ENCODE results near the gene SLC22A31. TPM values are rescaled to one million over a fixed set of nuclear protein-coding genes. Genes with fewer than 3 reads are reported as not detected.
"Not testable (repeated sequence)": the region's sequence is repeated elsewhere in the genome, so short reads cannot be mapped to it uniquely, and the experiment has no call there.

The SLC22A31 gene
- polyA plus RNA-seq (2013): 2.1 and 2.2 TPM in 2 replicates

DNA sequence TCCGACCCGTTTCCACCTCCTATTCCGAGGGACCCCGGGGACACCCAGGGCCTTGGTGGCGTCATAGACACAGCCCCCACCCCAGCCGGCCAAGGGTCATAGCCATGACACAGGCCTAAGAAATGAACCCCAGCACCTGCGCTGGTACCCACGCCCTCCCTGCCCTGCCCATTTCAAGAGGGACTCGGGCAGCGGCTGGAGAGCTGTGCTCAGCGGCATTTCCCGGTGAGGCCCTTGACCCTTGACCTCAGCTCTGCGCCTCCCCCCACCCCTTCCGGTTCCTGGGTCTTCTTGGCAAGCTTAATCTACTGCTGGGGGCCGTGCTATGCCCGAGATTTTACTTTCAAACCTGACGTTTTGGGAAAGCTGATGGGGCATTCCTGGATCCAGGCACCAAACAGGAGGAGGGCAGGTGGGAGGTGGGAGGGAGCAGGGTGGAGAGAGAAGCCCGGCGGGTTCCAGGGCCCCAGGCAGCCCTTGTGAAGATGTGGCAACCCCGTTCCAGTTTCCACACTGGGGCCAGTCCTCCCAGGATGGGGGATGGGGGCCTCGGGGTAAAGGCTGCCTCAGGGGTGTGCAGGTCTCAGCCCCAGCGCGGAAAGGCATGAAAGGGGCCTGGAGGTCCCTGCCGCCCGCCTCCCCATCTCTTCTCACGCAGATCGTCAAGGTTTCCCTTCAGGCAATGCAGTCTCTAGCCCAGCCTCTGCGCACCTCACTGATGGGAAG, at the start of gene SLC22A31:
Gene SLC22A31 (minus strand): TSS at position 414 of the 726 bp plus-strand sequence. CDS start 36 bp downstream, at position 378.
- H3K79me1 ChIP-seq (ENCODE audit: low read length): no peaks in the 10 kb centered on the region
- no peak within 1 kb of the TSS for H3K14ac ChIP-seq (ENCODE audit: low read length)
- H3K4me3 ChIP-seq (ENCODE audit: low read depth, low read length): peak within 1 kb of the TSS; percentile 2
- H3K23ac ChIP-seq (ENCODE audit: low read length): no peak within 1 kb of the TSS
- H3K4me2 ChIP-seq (ENCODE audit: low read length): peak within 1 kb of the TSS; percentile 72
- no peak within 1 kb of the TSS for H3K9ac ChIP-seq (ENCODE audit: low read length)
- H2AFZ ChIP-seq (ENCODE audit: insufficient read depth, low read length, poor library complexity): no peak within 1 kb of the TSS
- no peaks in the 10 kb centered on the region for H3K79me2 ChIP-seq (ENCODE audit: control insufficient read depth, insufficient read depth, low read length, poor library complexity)
- WGBS (ENCODE audit: extremely low coverage, insufficient coverage, insufficient read length): no CpG with 5 or more reads among the region's 28 CpGs
- H3K4ac ChIP-seq (ENCODE audit: low read depth, low read length): no peak within 1 kb of the TSS
- no peak within 1 kb of the TSS for H2AK5ac ChIP-seq (ENCODE audit: low read length)
- no peak for DNase-seq
- H4K12ac ChIP-seq (ENCODE audit: low read depth, low read length): no peak within 1 kb of the TSS
- H3K18ac ChIP-seq (ENCODE audit: low read length): no peak within 1 kb of the TSS
- peaks cover 7% of the 10 kb centered on the region for H3K9me3 ChIP-seq (ENCODE audit: insufficient read depth, low read depth, low read length)
- H3K36me3 ChIP-seq (ENCODE audit: control insufficient read depth in 1 of 2, insufficient read depth in 2 of 2, low read length in 2 of 2): no peaks in the 10 kb centered on the region
- H2BK12ac ChIP-seq (ENCODE audit: low read length): no peak within 1 kb of the TSS
- peaks cover 26% of the 10 kb centered on the region for H3K27me3 ChIP-seq (ENCODE audit: insufficient read depth, low read length)
- peaks cover 8 to 9% of the 10 kb centered on the region in 2 experiments for H3K4me1 ChIP-seq (ENCODE audit: control insufficient read depth in 1 of 2, insufficient read depth in 2 of 2, low read length in 2 of 2)
- no peak within 1 kb of the TSS for H2BK120ac ChIP-seq (ENCODE audit: insufficient read depth, low read length, poor library complexity)
- H3K27ac ChIP-seq (ENCODE audit: low read depth, low read length): no peak within 1 kb of the TSS
- no peak within 1 kb of the TSS for H4K91ac ChIP-seq (ENCODE audit: low read depth, low read length)
- H4K8ac ChIP-seq (ENCODE audit: low read depth, low read length): no peak within 1 kb of the TSS
- H2BK5ac ChIP-seq (ENCODE audit: low read depth, low read length, poor library complexity): no peak within 1 kb of the TSS

DNA sequence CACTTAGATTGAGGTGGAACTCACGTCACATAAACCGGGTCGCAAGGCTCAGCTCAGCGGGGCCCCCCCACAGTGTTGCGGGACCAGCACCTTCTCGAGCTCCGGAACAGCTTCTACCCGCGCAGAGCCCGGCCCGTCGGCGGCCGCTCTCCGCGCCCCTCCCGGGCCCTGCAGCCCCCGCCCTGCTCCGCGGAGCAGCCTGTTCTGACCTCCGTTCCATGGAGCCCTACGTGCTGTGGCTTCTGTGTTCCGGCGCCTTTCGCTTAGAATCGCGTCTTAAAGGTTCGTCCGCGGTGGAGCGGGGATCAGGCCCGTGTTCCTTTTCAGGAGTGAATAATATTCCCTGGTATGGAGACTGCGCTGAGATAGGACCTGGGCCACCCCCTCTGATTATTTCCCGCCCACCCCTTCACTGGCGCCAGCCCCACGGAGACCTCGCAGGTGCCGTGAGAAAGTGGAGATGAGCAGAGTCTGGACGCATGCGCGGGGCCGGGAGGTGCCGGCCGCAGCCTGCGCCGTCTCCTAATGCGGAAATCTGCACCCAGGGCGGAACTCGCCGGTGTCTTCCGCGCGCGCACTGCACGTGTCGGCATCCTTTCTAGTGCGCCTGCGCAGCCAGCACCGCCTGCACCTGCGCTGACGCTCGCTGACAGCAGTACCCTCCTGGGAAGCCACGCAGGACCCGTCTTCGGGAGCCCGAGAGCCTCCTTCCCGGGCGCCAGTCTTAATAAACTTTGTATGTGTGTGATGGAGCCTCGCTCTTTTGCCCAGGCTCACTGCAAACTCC, 48.1 kb upstream of the SLC22A31 start:
- H3K27me3 ChIP-seq (ENCODE audit: insufficient read depth, low read length): no peaks in the 10 kb centered on the region
- no peak overlapping the region for H2BK120ac ChIP-seq (ENCODE audit: insufficient read depth, low read length, poor library complexity)
- no peak overlapping the region for H3K27ac ChIP-seq (ENCODE audit: low read depth, low read length)
- peak; percentile 90 to 94 for DNase-seq
- no peak overlapping the region for H2BK12ac ChIP-seq (ENCODE audit: low read length)
- no peak overlapping the region for H4K8ac ChIP-seq (ENCODE audit: low read depth, low read length)
- no peak overlapping the region for H3K18ac ChIP-seq (ENCODE audit: low read length)
- H3K4me2 ChIP-seq (ENCODE audit: low read length): peak overlapping the region; percentile 54
- peaks cover 15% of the 10 kb centered on the region for H3K9me3 ChIP-seq (ENCODE audit: insufficient read depth, low read depth, low read length)
- H2AFZ ChIP-seq (ENCODE audit: insufficient read depth, low read length, poor library complexity): no peak overlapping the region
- WGBS (ENCODE audit: extremely low coverage, insufficient coverage, insufficient read length): no CpG with 5 or more reads among the region's 69 CpGs
- H3K36me3 ChIP-seq (ENCODE audit: control insufficient read depth in 1 of 2, insufficient read depth in 2 of 2, low read length in 2 of 2): no peaks in the 10 kb centered on the region
- H3K4me1 ChIP-seq (ENCODE audit: control insufficient read depth in 1 of 2, insufficient read depth in 2 of 2, low read length in 2 of 2): peaks cover 4 to 5% of the 10 kb centered on the region in 2 experiments
- H3K23ac ChIP-seq (ENCODE audit: low read length): no peak overlapping the region
- no peak overlapping the region for H3K14ac ChIP-seq (ENCODE audit: low read length)
- no peak overlapping the region for H2BK5ac ChIP-seq (ENCODE audit: low read depth, low read length, poor library complexity)
- H3K4ac ChIP-seq (ENCODE audit: low read depth, low read length): no peak overlapping the region
- H3K79me2 ChIP-seq (ENCODE audit: control insufficient read depth, insufficient read depth, low read length, poor library complexity): peaks cover 2% of the 10 kb centered on the region
- no peak overlapping the region for H2AK5ac ChIP-seq (ENCODE audit: low read length)
- no peak overlapping the region for H4K91ac ChIP-seq (ENCODE audit: low read depth, low read length)
- H3K79me1 ChIP-seq (ENCODE audit: low read length): peaks cover 4% of the 10 kb centered on the region
- no peak overlapping the region for H3K4me3 ChIP-seq (ENCODE audit: low read depth, low read length)
- no peak overlapping the region for H4K12ac ChIP-seq (ENCODE audit: low read depth, low read length)
- H3K9ac ChIP-seq (ENCODE audit: low read length): no peak overlapping the region

DNA sequence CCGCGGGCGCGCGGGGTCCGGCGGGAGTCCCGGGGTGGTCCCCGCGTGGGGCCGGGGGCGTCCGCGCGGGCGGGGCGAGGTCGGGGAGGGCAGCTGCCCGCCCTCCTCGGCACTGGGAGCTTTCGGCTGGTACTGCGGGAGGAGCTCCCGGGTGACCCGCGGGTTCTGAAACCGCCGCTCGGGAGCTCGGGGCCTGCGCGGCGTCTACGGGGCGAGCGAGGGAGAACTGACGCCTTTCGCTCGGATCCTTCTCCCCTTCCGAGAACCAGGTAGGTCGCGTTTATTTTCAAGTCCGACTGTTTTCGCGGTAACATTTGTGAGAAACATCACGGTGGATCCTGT, 47.4 kb upstream of the SLC22A31 start:
- H4K12ac ChIP-seq (ENCODE audit: low read depth, low read length); H3K36me3 ChIP-seq (ENCODE audit: control insufficient read depth in 1 of 2, insufficient read depth in 2 of 2, low read length in 2 of 2); H3K4ac ChIP-seq (ENCODE audit: low read depth, low read length); H4K8ac ChIP-seq (ENCODE audit: low read depth, low read length); H3K4me3 ChIP-seq (ENCODE audit: low read depth, low read length); H3K23ac ChIP-seq (ENCODE audit: low read length); H3K79me2 ChIP-seq (ENCODE audit: control insufficient read depth, insufficient read depth, low read length, poor library complexity); H2BK12ac ChIP-seq (ENCODE audit: low read length); H3K27me3 ChIP-seq (ENCODE audit: insufficient read depth, low read length); H2BK5ac ChIP-seq (ENCODE audit: low read depth, low read length, poor library complexity); H3K4me1 ChIP-seq (ENCODE audit: control insufficient read depth in 1 of 2, insufficient read depth in 2 of 2, low read length in 2 of 2); H3K14ac ChIP-seq (ENCODE audit: low read length); H4K91ac ChIP-seq (ENCODE audit: low read depth, low read length); H2AFZ ChIP-seq (ENCODE audit: insufficient read depth, low read length, poor library complexity); H3K9ac ChIP-seq (ENCODE audit: low read length); H3K18ac ChIP-seq (ENCODE audit: low read length); H2BK120ac ChIP-seq (ENCODE audit: insufficient read depth, low read length, poor library complexity); H3K27ac ChIP-seq (ENCODE audit: low read depth, low read length); H3K79me1 ChIP-seq (ENCODE audit: low read length); H2AK5ac ChIP-seq (ENCODE audit: low read length): not testable (repeated sequence)
- no CpG with 5 or more reads among the region's 45 CpGs for WGBS (ENCODE audit: extremely low coverage, insufficient coverage, insufficient read length)
- DNase-seq: peak; percentile 31 to 53
- H3K9me3 ChIP-seq (ENCODE audit: insufficient read depth, low read depth, low read length): peaks cover 15% of the 10 kb centered on the region
- peak overlapping the region; percentile 54 for H3K4me2 ChIP-seq (ENCODE audit: low read length)

DNA sequence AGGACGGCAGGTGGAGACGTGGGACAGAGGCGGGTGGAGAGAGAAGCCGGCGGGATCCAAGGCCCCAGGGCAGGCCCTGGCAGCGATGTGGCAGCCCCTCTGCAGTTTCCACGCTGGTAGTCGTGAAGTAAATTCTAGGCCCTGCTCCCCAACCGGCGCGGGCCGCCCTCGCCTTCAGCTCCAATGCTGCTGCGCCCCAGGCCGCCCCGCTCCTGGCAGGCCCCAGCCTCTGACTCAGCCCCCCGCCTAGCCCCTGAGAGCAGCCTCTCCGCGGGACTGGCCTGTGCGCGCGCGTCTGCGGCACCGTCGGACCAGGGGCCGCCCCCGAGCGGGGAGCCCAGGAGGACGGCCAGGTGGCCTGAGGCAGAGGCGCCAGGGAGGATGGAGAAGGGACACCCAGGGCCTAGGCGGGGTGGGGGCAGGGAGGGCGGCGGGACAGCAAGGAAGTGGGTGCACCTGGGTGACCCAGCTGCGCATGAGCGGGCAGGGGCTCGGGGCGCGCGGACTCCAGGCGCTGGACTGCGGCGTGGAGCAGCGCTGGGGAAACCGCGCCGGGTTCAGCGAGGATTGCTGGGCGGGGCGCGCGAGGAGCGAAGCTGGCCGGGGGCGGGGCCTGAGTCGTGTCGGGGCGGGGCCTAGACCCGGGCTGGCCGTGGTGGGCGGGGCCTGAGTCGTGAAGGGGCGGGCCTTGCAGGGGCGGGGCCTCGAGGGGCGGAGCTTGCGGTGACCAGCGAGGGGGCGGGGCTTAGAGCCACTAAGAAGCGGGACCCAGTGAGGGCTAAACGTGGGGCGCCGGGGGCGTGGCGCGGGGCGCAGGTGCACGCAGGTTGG, 46.8 kb upstream of the SLC22A31 start:
- peak overlapping the region; percentile 56 for H4K8ac ChIP-seq (ENCODE audit: low read depth, low read length)
- H3K27ac ChIP-seq (ENCODE audit: low read depth, low read length): no peak overlapping the region
- no peak overlapping the region for H2BK120ac ChIP-seq (ENCODE audit: insufficient read depth, low read length, poor library complexity)
- peak overlapping the region; percentile 60 for H3K14ac ChIP-seq (ENCODE audit: low read length)
- H3K4me2 ChIP-seq (ENCODE audit: low read length): peak overlapping the region; percentile 80
- H3K4ac ChIP-seq (ENCODE audit: low read depth, low read length): no peak overlapping the region
- H3K9ac ChIP-seq (ENCODE audit: low read length): no peak overlapping the region
- H4K12ac ChIP-seq (ENCODE audit: low read depth, low read length): peak overlapping the region; percentile 14
- H3K79me2 ChIP-seq (ENCODE audit: control insufficient read depth, insufficient read depth, low read length, poor library complexity): peaks cover 2% of the 10 kb centered on the region
- H3K9me3 ChIP-seq (ENCODE audit: insufficient read depth, low read depth, low read length): peaks cover 15% of the 10 kb centered on the region
- peak overlapping the region; percentile 43 for H2AFZ ChIP-seq (ENCODE audit: insufficient read depth, low read length, poor library complexity)
- no peak overlapping the region for H2AK5ac ChIP-seq (ENCODE audit: low read length)
- H3K18ac ChIP-seq (ENCODE audit: low read length): peak overlapping the region; percentile 14
- H3K36me3 ChIP-seq (ENCODE audit: control insufficient read depth in 1 of 2, insufficient read depth in 2 of 2, low read length in 2 of 2): no peaks in the 10 kb centered on the region
- H4K91ac ChIP-seq (ENCODE audit: low read depth, low read length): peak overlapping the region; percentile 22
- H3K23ac ChIP-seq (ENCODE audit: low read length): no peak overlapping the region
- H2BK12ac ChIP-seq (ENCODE audit: low read length): no peak overlapping the region
- DNase-seq: peak; percentile 66 to 90
- H3K4me3 ChIP-seq (ENCODE audit: low read depth, low read length): peak overlapping the region; percentile 69
- H3K79me1 ChIP-seq (ENCODE audit: low read length): peaks cover 4% of the 10 kb centered on the region
- no CpG with 5 or more reads among the region's 78 CpGs for WGBS (ENCODE audit: extremely low coverage, insufficient coverage, insufficient read length)
- H3K4me1 ChIP-seq (ENCODE audit: control insufficient read depth in 1 of 2, insufficient read depth in 2 of 2, low read length in 2 of 2): peaks cover 4 to 5% of the 10 kb centered on the region in 2 experiments
- no peak overlapping the region for H2BK5ac ChIP-seq (ENCODE audit: low read depth, low read length, poor library complexity)
- no peaks in the 10 kb centered on the region for H3K27me3 ChIP-seq (ENCODE audit: insufficient read depth, low read length)

All from trophoblast cell (in vitro differentiated cells and primary cell).